Astrocyte of the spinal cord (primary cell): ENCODE measurements around the gene ALDH9A1.
"Not testable (repeated sequence)": the region's sequence is repeated elsewhere in the genome, so short reads cannot be mapped to it uniquely, and the experiment has no call there.

Experiments used
- DNase-seq: peaks from one replicate; pipeline ENCODE4 v3.0.0; 2011; ENCODE audit warnings: low read depth, low spot score
- H3K4me3 ChIP-seq: 2 replicates; pipeline ENCODE4 v1.5.1; 2011; ENCODE audit warnings: low read depth, mild to moderate bottlenecking, low read length, moderate library complexity
- CTCF ChIP-seq: IDR thresholded peaks from 2 replicates; pipeline ENCODE4 v1.5.1; 2012; ENCODE audit warnings: low read depth, mild to moderate bottlenecking, low read length, inconsistent platforms
- in situ Hi-C: cut with HindIII; loops from 2 replicates; pipeline ENCODE4 v1.10.0; 2017; ENCODE audit warnings: low sequenced_read_pairs

Gene ALDH9A1

GRCh38 chr1:165645654-165646366 lies 52.6 kb downstream of the ALDH9A1 start:
- H3K4me3 ChIP-seq, result no peak overlapping the region
- no peak for DNase-seq
- in situ Hi-C loops, result no loop called here
- TF ChIP-seq CTCF, result no peak

- no peak for DNase-seq
- no peak for TF ChIP-seq CTCF
- in situ Hi-C loops, result no loop called here
- H3K4me3 ChIP-seq, result no peak overlapping the region
Observed at GRCh38 chr1:165644064-165644735, 54.2 kb downstream of the ALDH9A1 start.

GRCh38 chr1:165641231-165641987 lies 57.0 kb downstream of the ALDH9A1 start:
- in situ Hi-C loops, result no loop called here
- no peak overlapping the region for H3K4me3 ChIP-seq
- no peak for TF ChIP-seq CTCF
- DNase-seq, result no peak

- H3K4me3 ChIP-seq, result no peak overlapping the region
- TF ChIP-seq CTCF, result no peak
- in situ Hi-C loops, result no loop called here
- DNase-seq, result no peak
Observed at GRCh38 chr1:165639821-165640623, 58.3 kb downstream of the ALDH9A1 start.

GRCh38 chr1:165638211-165638610 lies 60.2 kb downstream of the ALDH9A1 start:
- in situ Hi-C loops, DNase-seq, H3K4me3 ChIP-seq: not testable (repeated sequence)

- in situ Hi-C loops, result no loop called here
- no peak overlapping the region for H3K4me3 ChIP-seq
- no peak for TF ChIP-seq CTCF
- peak; percentile 53 for DNase-seq
Observed at GRCh38 chr1:165637427-165637826, 60.9 kb downstream of the ALDH9A1 start.
